HS-27A (cell line): Measurements from ENCODE around the gene MAGEB17.

ENCODE experiments used
- DNase-seq: peaks from one replicate; pipeline ENCODE4 v3.0.0-alpha.2; 2012; ENCODE audit warnings: low read depth, missing footprints

MAGEB17 gene

GRCh38 chrX:16210061-16210460 lies 42.8 kb downstream of the MAGEB17 start:
- DNase-seq, result no peak

- no peak for DNase-seq
Observed at GRCh38 chrX:16212024-16212423, 44.7 kb downstream of the MAGEB17 start.

GRCh38 chrX:16212436-16212835 lies 45.2 kb downstream of the MAGEB17 start:
- DNase-seq, result no peak

- DNase-seq, result no peak
Observed at GRCh38 chrX:16213961-16214360, 46.7 kb downstream of the MAGEB17 start.

- DNase-seq, result no peak
Observed at GRCh38 chrX:16215660-16216059, 48.4 kb downstream of the MAGEB17 start.
